WTC11 (cell line): ENCODE measurements around the gene WDFY3. TPM values are rescaled to one million over a fixed set of nuclear protein-coding genes. Genes with fewer than 3 reads are reported as not detected.

Source experiments
- ATAC-seq: fragments of 200-7000 bp; cut with Tn5 transposase; 2 replicates; pipeline ENCODE4 v1.10.0; 2021; ENCODE audit warnings: mild to moderate bottlenecking, moderate library complexity
- CTCF ChIA-PET: fragments of 300-600 bp; sonication (Branson Sonifier 250); formaldehyde crosslinking; loops from one replicate; lab custom pipeline; 2021; ENCODE audit warnings: antibody characterized with exemption; lab: Charles Lee
- POLR2A ChIA-PET: fragments of 350-600 bp; sonication (Branson Sonifier 250); formaldehyde crosslinking; loops from one replicate; lab custom pipeline; 2021; ENCODE audit warnings: antibody characterized with exemption; lab: Charles Lee
- DNase-seq: peaks from one replicate; pipeline ENCODE4 v3.0.0; 2021; ENCODE audit warnings: low spot score
- H3K27ac Mint-ChIP-seq: 2 replicates; pipeline ENCODE4 v1.8.0; 2021; ENCODE audit warnings: mixed read lengths
- H3K27me3 Mint-ChIP-seq: 2 replicates; pipeline ENCODE4 v1.8.0; 2021; ENCODE audit warnings: low read depth, mild to moderate bottlenecking, moderate library complexity, mixed read lengths
- H3K36me3 Mint-ChIP-seq: 2 replicates; pipeline ENCODE4 v1.8.0; 2021; ENCODE audit warnings: mixed read lengths
- H3K4me1 Mint-ChIP-seq: 2 replicates; pipeline ENCODE4 v1.8.0; 2022; ENCODE audit warnings: mixed read lengths
- H3K4me3 Mint-ChIP-seq: 2 replicates; pipeline ENCODE4 v1.8.0; 2021; ENCODE audit warnings: mild to moderate bottlenecking, moderate library complexity, mixed read lengths
- H3K9me3 Mint-ChIP-seq: 2 replicates; pipeline ENCODE4 v1.8.0; 2021; ENCODE audit warnings: mixed read lengths
- CREB1 ChIP-seq: sonication (generic); formaldehyde crosslinking; IDR thresholded peaks from 2 replicates; pipeline ENCODE4 v1.8.0; 2023; ENCODE audit warnings: mild to moderate bottlenecking, missing genetic modification reagents
- ESRRA ChIP-seq: sonication (generic); formaldehyde crosslinking; IDR thresholded peaks from 2 replicates; pipeline ENCODE4 v1.8.1; 2022; ENCODE audit warnings: mild to moderate bottlenecking, missing genetic modification reagents, borderline replicate concordance
- FOXJ3 ChIP-seq: sonication (generic); formaldehyde crosslinking; IDR thresholded peaks from 2 replicates; pipeline ENCODE4 v1.9.0; 2021; ENCODE audit warnings: missing genetic modification reagents, mild to moderate bottlenecking, borderline replicate concordance
- GABPB1 ChIP-seq: sonication (generic); formaldehyde crosslinking; IDR thresholded peaks from 2 replicates; pipeline ENCODE4 v1.8.1; 2023; ENCODE audit warnings: mild to moderate bottlenecking, missing genetic modification reagents
- GRHL2 ChIP-seq: fragments of 250-450 bp; sonication (Bioruptor Pico); IDR thresholded peaks from 2 replicates; pipeline ENCODE4 v1.8.0; 2022; ENCODE audit warnings: mild to moderate bottlenecking, moderate library complexity; ENCODE audit not compliant: insufficient replicate concordance, severe bottlenecking
- GTF2I ChIP-seq: fragments of 250-450 bp; sonication (Bioruptor Pico); conservative IDR thresholded peaks from 2 replicates; pipeline ENCODE4 v1.4.0; 2021; ENCODE audit warnings: mild to moderate bottlenecking
- JAZF1 ChIP-seq: fragments of 250-450 bp; sonication (Bioruptor Pico); IDR thresholded peaks from 2 replicates; pipeline ENCODE4 v1.9.0; 2021; ENCODE audit warnings: moderate library complexity, mild to moderate bottlenecking, inconsistent platforms
- NFE2L1 ChIP-seq: sonication (generic); formaldehyde crosslinking; IDR thresholded peaks from 2 replicates; pipeline ENCODE4 v1.8.1; 2023; ENCODE audit warnings: missing genetic modification reagents
- NR1H2 ChIP-seq: sonication (generic); formaldehyde crosslinking; IDR thresholded peaks from 2 replicates; pipeline ENCODE4 v1.9.0; 2021; ENCODE audit warnings: mild to moderate bottlenecking, moderate library complexity, missing genetic modification reagents
- OVOL2 ChIP-seq: fragments of 250-450 bp; sonication (Bioruptor Pico); IDR thresholded peaks from 2 replicates; pipeline ENCODE4 v1.9.0; 2021; ENCODE audit warnings: mild to moderate bottlenecking, borderline replicate concordance
- RELA ChIP-seq: sonication (generic); formaldehyde crosslinking; IDR thresholded peaks from 2 replicates; pipeline ENCODE4 v1.8.1; 2022; ENCODE audit warnings: missing genetic modification reagents, mild to moderate bottlenecking, borderline replicate concordance
- SMAD4 ChIP-seq: sonication (generic); formaldehyde crosslinking; IDR thresholded peaks from 2 replicates; pipeline ENCODE4 v1.8.0; 2022; ENCODE audit warnings: mild to moderate bottlenecking, missing genetic modification reagents
- SP1 ChIP-seq: sonication (generic); formaldehyde crosslinking; conservative IDR thresholded peaks from 2 replicates; pipeline ENCODE4 v1.8.1; 2022; ENCODE audit warnings: missing genetic modification reagents
- TP53 ChIP-seq: sonication (generic); formaldehyde crosslinking; IDR thresholded peaks from 2 replicates; pipeline ENCODE4 v1.8.1; 2023; ENCODE audit warnings: mild to moderate bottlenecking, missing genetic modification reagents
- ZNF416 ChIP-seq: fragments of 250-450 bp; sonication (Bioruptor Pico); IDR thresholded peaks from 2 replicates; pipeline ENCODE4 v1.9.0; 2021; ENCODE audit warnings: mild to moderate bottlenecking, inconsistent platforms
- ZNF423 ChIP-seq: fragments of 250-450 bp; sonication (Bioruptor Pico); IDR thresholded peaks from 2 replicates; pipeline ENCODE4 v2.1.2; 2022; ENCODE audit warnings: mild to moderate bottlenecking, moderate library complexity
- total RNA-seq: library from RNA; stranded (reverse); gene quantifications from 3 replicates; pipeline ENCODE4 v1.2.3, GENCODE V29; 2021
- TF ChIP-seq, protein P1 (sequence below): fragments of 250-450 bp; sonication (Bioruptor Pico); IDR thresholded peaks from 2 replicates; pipeline ENCODE4 v1.9.0; 2021; ENCODE audit warnings: mild to moderate bottlenecking
- TF ChIP-seq, protein P2 (sequence below): sonication (generic); formaldehyde crosslinking; conservative IDR thresholded peaks from 2 replicates; pipeline ENCODE4 v1.8.1; 2022; ENCODE audit warnings: mild to moderate bottlenecking, missing genetic modification reagents
- TF ChIP-seq, protein P3 (sequence below): sonication (generic); formaldehyde crosslinking; IDR thresholded peaks from 2 replicates; pipeline ENCODE4 v1.8.1; 2022; ENCODE audit warnings: low read depth, mild to moderate bottlenecking, moderate library complexity, missing genetic modification reagents, borderline replicate concordance
- TF ChIP-seq, protein P4 (sequence below): sonication (generic); formaldehyde crosslinking; IDR thresholded peaks from 2 replicates; pipeline ENCODE4 v1.8.0; 2022; ENCODE audit warnings: mild to moderate bottlenecking, missing genetic modification reagents
- TF ChIP-seq, protein P5 (sequence below): sonication (generic); formaldehyde crosslinking; IDR thresholded peaks from 2 replicates; pipeline ENCODE4 v1.8.0; 2023; ENCODE audit warnings: missing genetic modification reagents, mild to moderate bottlenecking, borderline replicate concordance
- TF ChIP-seq, protein P6 (sequence below): fragments of 250-450 bp; sonication (Bioruptor Pico); IDR thresholded peaks from 2 replicates; pipeline ENCODE4 v1.9.0; 2021; ENCODE audit warnings: moderate library complexity, mild to moderate bottlenecking, inconsistent platforms, borderline replicate concordance
- TF ChIP-seq, protein P7 (sequence below): sonication (generic); formaldehyde crosslinking; IDR thresholded peaks from 2 replicates; pipeline ENCODE4 v1.8.1; 2023; ENCODE audit warnings: mild to moderate bottlenecking, missing genetic modification reagents

WDFY3 gene
- total RNA-seq, 1 experiment from 2014 or later: 77.2 TPM

DNA sequence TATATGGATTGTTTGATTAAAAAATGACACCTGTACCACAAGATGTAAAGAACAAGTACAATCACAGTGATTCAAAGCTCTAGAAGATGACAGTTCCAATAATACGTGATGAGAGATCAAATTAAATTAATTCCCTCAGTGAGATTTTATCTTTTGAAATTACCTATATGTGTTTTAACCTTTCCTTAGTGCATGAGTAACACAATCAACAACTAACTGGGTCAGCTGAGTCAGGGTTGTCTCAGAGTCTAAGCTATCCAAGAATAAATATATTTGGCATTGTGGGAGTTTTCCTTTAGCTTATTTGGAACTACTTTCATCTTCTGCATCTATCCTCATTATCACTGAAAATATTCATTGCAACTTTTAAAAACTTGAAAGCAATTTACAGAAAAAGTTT, 162.8 kb downstream of the WDFY3 start:
- CTCF ChIA-PET: no interaction called here
- Mint-ChIP-seq H3K9me3 (no peaks in the 10 kb centered on the region), H3K36me3 (peaks cover 22% of the 10 kb centered on the region), H3K27me3 (no peaks in the 10 kb centered on the region), H3K27ac (no peak overlapping the region), H3K4me1 (no peaks in the 10 kb centered on the region), H3K4me3 (no peak overlapping the region)
- no peak for ATAC-seq
- TF ChIP-seq NFE2L1 (no peak), ESRRA (CRISPR knock-in tag) (no peak), NR1H2 (CRISPR knock-in tag) (no peak)
- TF ChIP-seq, protein P1, sequence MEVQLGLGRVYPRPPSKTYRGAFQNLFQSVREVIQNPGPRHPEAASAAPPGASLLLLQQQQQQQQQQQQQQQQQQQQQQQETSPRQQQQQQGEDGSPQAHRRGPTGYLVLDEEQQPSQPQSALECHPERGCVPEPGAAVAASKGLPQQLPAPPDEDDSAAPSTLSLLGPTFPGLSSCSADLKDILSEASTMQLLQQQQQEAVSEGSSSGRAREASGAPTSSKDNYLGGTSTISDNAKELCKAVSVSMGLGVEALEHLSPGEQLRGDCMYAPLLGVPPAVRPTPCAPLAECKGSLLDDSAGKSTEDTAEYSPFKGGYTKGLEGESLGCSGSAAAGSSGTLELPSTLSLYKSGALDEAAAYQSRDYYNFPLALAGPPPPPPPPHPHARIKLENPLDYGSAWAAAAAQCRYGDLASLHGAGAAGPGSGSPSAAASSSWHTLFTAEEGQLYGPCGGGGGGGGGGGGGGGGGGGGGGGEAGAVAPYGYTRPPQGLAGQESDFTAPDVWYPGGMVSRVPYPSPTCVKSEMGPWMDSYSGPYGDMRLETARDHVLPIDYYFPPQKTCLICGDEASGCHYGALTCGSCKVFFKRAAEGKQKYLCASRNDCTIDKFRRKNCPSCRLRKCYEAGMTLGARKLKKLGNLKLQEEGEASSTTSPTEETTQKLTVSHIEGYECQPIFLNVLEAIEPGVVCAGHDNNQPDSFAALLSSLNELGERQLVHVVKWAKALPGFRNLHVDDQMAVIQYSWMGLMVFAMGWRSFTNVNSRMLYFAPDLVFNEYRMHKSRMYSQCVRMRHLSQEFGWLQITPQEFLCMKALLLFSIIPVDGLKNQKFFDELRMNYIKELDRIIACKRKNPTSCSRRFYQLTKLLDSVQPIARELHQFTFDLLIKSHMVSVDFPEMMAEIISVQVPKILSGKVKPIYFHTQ (CRISPR knock-in tag): no peak
- TF ChIP-seq, protein P2, sequence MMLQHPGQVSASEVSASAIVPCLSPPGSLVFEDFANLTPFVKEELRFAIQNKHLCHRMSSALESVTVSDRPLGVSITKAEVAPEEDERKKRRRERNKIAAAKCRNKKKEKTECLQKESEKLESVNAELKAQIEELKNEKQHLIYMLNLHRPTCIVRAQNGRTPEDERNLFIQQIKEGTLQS (CRISPR knock-in tag): no peak
- POLR2A ChIA-PET: no interaction called here
- no peak for DNase-seq

DNA sequence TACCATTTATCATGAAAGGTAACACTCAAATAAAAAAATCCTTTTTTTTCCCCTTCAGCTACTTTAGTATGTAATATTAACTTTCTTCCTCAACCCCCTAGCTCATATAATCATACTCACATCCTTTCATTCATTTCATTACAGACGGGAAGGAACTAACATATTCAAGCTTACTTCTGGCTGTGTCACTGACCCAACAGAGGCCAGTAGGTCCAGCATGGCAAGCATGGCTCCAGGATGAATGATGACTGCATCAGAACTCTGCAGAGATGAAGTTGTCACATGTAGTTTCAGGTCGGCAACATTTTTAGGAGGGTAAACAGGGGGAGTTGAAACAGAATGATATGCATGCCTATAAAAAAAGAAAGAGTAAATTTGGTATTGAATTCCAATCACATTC, 163.4 kb downstream of the WDFY3 start:
- H3K4me3 Mint-ChIP-seq: no peak overlapping the region
- H3K36me3 Mint-ChIP-seq: peaks cover 25% of the 10 kb centered on the region
- ChIA-PET CTCF (no interaction called here), POLR2A (no interaction called here)
- H3K27me3 Mint-ChIP-seq: no peaks in the 10 kb centered on the region
- H3K9me3 Mint-ChIP-seq: no peaks in the 10 kb centered on the region
- no peak overlapping the region; the same call in 1 of the 2 replicates for H3K27ac Mint-ChIP-seq
- no peak for ATAC-seq
- no peaks in the 10 kb centered on the region for H3K4me1 Mint-ChIP-seq
- TF ChIP-seq GABPB1 (CRISPR knock-in tag) (no peak), ZNF423 (no peak), GRHL2 (no peak), JAZF1 (no peak), CREB1 (CRISPR knock-in tag) (no peak), SP1 (CRISPR knock-in tag) (no peak), GTF2I (CRISPR knock-in tag) (no peak), FOXJ3 (CRISPR knock-in tag) (no peak), NFE2L1 (no peak), TP53 (CRISPR knock-in tag) (no peak), SMAD4 (CRISPR knock-in tag) (no peak), OVOL2 (no peak), ZNF416 (CRISPR knock-in tag) (no peak), RELA (CRISPR knock-in tag) (no peak)
- TF ChIP-seq, protein P3, sequence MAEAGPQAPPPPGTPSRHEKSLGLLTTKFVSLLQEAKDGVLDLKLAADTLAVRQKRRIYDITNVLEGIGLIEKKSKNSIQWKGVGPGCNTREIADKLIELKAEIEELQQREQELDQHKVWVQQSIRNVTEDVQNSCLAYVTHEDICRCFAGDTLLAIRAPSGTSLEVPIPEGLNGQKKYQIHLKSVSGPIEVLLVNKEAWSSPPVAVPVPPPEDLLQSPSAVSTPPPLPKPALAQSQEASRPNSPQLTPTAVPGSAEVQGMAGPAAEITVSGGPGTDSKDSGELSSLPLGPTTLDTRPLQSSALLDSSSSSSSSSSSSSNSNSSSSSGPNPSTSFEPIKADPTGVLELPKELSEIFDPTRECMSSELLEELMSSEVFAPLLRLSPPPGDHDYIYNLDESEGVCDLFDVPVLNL (CRISPR knock-in tag): no peak
- TF ChIP-seq, protein P4, sequence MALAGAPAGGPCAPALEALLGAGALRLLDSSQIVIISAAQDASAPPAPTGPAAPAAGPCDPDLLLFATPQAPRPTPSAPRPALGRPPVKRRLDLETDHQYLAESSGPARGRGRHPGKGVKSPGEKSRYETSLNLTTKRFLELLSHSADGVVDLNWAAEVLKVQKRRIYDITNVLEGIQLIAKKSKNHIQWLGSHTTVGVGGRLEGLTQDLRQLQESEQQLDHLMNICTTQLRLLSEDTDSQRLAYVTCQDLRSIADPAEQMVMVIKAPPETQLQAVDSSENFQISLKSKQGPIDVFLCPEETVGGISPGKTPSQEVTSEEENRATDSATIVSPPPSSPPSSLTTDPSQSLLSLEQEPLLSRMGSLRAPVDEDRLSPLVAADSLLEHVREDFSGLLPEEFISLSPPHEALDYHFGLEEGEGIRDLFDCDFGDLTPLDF (CRISPR knock-in tag): no peak
- TF ChIP-seq, protein P5, sequence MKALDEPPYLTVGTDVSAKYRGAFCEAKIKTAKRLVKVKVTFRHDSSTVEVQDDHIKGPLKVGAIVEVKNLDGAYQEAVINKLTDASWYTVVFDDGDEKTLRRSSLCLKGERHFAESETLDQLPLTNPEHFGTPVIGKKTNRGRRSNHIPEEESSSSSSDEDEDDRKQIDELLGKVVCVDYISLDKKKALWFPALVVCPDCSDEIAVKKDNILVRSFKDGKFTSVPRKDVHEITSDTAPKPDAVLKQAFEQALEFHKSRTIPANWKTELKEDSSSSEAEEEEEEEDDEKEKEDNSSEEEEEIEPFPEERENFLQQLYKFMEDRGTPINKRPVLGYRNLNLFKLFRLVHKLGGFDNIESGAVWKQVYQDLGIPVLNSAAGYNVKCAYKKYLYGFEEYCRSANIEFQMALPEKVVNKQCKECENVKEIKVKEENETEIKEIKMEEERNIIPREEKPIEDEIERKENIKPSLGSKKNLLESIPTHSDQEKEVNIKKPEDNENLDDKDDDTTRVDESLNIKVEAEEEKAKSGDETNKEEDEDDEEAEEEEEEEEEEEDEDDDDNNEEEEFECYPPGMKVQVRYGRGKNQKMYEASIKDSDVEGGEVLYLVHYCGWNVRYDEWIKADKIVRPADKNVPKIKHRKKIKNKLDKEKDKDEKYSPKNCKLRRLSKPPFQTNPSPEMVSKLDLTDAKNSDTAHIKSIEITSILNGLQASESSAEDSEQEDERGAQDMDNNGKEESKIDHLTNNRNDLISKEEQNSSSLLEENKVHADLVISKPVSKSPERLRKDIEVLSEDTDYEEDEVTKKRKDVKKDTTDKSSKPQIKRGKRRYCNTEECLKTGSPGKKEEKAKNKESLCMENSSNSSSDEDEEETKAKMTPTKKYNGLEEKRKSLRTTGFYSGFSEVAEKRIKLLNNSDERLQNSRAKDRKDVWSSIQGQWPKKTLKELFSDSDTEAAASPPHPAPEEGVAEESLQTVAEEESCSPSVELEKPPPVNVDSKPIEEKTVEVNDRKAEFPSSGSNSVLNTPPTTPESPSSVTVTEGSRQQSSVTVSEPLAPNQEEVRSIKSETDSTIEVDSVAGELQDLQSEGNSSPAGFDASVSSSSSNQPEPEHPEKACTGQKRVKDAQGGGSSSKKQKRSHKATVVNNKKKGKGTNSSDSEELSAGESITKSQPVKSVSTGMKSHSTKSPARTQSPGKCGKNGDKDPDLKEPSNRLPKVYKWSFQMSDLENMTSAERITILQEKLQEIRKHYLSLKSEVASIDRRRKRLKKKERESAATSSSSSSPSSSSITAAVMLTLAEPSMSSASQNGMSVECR (CRISPR knock-in tag): no peak
- TF ChIP-seq, protein P6, sequence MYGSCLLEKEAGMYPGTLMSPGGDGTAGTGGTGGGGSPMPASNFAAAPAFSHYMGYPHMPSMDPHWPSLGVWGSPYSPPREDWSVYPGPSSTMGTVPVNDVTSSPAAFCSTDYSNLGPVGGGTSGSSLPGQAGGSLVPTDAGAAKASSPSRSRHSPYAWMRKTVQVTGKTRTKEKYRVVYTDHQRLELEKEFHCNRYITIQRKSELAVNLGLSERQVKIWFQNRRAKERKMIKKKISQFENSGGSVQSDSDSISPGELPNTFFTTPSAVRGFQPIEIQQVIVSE (CRISPR knock-in tag): no peak
- TF ChIP-seq, protein P7, sequence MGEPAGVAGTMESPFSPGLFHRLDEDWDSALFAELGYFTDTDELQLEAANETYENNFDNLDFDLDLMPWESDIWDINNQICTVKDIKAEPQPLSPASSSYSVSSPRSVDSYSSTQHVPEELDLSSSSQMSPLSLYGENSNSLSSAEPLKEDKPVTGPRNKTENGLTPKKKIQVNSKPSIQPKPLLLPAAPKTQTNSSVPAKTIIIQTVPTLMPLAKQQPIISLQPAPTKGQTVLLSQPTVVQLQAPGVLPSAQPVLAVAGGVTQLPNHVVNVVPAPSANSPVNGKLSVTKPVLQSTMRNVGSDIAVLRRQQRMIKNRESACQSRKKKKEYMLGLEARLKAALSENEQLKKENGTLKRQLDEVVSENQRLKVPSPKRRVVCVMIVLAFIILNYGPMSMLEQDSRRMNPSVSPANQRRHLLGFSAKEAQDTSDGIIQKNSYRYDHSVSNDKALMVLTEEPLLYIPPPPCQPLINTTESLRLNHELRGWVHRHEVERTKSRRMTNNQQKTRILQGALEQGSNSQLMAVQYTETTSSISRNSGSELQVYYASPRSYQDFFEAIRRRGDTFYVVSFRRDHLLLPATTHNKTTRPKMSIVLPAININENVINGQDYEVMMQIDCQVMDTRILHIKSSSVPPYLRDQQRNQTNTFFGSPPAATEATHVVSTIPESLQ (CRISPR knock-in tag): no peak
- no peak for DNase-seq
